Skin epidermis (tissue), 12 donors: Measurements from ENCODE around the gene SGO1.
"Not testable (repeated sequence)": the region's sequence is repeated elsewhere in the genome, so short reads cannot be mapped to it uniquely, and the experiment has no call there.

Source experiments
- H3K27ac ChIP-seq, 21 experiments: fragments of 200-600 bp; sonication (generic) in 11 of 21; one replicate each; pipeline ENCODE4 v1.5.0; 2020; ENCODE audit warnings: mild to moderate bottlenecking in 3 of 21, inconsistent platforms in 2 of 21, moderate library complexity in 2 of 21
- H3K4me3 ChIP-seq, 7 experiments: fragments of 200-600 bp; sonication (generic) in 2 of 7; one replicate each; pipeline ENCODE4 v1.5.0; 2020; ENCODE audit warnings: inconsistent platforms in 2 of 7, mild to moderate bottlenecking in 2 of 7, moderate library complexity in 1 of 7

Gene SGO1

DNA sequence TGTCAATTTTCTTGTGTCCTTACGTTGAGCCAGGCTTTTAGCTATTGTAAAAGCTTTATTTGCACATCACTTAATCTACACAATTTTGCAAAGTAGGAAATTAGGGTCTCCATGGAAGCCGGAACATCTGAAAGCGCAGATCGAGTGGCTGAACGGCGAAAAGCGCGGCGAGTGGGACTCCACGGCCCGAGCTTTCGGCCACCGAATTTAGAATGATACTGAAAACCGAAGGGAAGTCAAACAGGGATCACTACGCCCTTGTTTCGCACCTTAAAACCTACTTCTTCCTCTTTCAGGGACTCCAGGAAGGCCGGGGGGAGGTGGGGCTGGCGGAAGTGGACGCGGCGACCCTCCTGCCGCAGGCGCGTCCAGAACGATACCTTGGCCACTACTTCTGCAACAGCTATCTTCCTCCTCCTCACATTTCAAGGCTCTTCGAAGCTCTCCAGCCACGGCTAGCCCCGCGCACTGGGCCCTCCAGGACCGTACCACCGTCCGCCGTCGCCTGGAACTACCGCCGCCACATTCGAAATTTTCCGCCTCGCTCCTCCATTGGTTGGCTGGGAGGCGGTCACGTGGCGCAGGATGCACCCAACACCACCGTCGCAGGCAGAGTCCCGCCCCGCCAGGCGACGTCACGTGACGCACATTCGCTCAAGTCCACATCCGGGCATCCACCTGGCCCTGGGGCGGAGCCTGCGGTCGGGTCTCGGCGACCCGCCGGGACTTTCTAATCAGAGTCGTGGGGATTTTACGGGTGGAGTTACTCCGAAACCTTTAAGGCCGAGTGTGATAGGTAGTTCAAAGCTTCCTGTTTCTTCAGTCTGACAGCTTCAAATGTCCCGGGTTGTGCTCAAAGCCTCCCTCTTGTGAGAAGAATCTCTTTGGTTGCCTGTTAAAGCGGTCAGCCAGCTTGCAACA lies at the start of gene SGO1:
SGO1 (minus strand) TSS at position 528 of the 921 bp plus-strand sequence. CDS start 2,179 bp downstream, outside the sequence.
- H3K27ac ChIP-seq: peak within 1 kb of the TSS; percentile 62 to 96 (median 91)
- peak within 1 kb of the TSS; percentile 54 to 97 (median 77) for H3K4me3 ChIP-seq

DNA sequence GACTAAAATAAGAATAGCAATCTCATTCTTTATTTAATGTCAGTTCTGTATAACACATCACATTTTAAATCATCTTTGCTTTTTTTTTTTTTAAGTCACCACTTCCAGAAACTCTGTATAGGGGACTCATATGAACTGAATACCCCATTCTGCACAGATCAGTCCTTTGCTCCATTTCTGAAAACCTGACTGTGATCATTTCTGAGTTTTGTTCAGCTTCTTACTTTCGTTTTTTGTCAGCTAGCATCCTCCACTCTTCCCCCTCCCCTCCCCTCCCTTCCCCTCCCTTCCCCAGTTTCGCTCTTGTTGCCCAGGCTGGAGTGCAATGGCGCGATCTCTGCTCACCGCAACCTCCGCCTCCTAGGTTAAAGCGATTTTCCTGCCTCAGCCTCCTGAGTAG lies 49.8 kb upstream of the SGO1 start:
- Histone ChIP-seq H3K4me3 (no peak overlapping the region), H3K27ac (no peak overlapping the region)

DNA sequence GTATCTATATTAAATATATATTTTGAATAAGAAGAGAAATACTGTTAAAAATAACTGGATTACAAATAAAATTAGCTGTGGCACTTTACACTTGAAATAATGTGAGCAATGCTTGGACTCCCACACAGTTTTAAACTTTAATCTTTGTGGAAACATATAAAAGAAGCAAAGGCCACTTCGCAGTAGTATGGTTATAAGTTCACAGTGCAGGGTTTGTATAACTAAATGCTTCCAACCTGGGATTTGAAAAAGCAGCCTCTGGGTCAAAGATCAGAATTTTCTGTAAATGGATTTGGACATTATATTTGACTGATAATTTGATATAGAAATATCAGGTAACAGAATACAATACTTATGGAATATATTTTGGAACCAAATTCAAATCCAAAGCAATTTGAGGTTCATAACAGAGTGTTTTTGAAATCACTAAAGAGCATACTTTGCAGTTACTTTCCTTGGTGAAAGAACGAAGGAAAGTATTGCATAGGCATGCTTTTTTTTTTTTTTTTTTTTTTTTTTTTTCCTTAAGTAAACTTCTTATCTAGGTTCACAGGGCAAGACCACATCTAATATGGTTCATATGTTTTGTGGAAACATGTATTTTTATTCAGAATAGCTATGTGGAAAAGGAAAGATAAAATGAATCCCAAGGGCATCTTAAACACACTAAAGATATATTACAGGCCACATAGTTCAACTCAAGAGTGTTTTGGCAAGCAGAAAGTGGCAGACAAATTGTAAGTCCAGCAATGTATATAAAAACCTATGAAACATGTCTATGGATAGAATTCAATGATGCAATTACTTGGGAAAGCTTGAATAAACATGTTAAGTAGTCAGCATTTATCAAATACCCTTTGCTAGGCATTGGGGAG lies 47.1 kb upstream of the SGO1 start:
- Histone ChIP-seq H3K4me3 (no peak overlapping the region), H3K27ac (no peak overlapping the region)

DNA sequence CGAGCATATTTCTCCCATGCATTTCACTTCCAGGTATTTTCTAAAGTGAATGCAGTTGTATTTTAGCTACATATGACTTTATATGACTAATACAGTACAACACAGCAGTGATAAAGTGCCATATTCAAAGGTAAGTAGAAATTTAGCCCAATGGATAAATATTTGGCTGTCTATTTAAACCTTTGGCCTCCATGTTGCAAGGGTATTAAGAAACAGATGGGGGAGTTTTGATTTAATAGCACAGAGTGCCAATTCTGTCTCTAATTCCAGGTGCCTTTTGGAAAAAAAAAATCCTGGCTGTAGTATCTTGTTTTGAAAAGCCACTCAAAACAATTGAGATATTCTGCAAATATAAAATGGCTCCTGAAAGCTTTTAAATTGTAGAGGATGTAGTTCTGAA lies 44.9 kb upstream of the SGO1 start:
- Histone ChIP-seq H3K4me3 (no peak overlapping the region), H3K27ac (no peak overlapping the region)

DNA sequence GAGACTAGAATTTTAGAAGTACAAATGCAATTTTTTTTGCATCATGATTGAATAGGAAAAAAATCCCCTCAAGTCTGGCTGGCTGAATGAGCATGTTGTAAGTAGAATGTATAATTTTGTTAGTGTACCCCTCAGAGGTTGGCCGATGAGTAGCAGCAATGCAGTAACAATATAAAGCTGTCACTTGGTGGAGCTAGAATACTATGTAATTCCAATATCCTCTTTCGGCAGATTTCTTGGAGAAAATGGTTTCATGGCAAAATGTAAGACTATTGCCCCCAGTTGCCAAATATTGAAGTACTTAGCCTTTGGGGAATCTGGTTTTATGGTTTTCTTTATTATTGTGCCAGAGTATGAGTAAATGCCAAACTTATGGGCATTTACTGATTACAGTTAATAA lies 39.8 kb upstream of the SGO1 start:
- no peak overlapping the region for H3K27ac ChIP-seq
- no peak overlapping the region for H3K4me3 ChIP-seq

DNA sequence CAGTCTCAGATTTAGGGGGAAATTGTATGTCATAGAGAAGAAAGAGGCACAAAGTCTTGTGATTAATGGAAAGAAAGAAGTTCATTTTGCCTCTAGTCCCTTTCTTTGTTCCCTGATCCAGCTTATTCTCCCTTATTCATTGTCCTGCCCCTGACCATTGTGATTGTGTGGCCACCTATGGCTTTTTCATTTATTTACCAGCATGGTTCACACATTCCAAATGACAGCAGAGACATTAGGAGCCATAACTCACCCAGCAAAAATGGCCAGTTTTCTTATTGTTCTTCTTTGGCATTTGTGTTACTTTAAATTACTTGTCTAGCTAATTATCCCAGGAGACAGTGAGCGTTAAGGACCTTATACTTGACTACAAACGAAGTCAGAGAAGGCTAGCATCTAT lies 36.3 kb upstream of the SGO1 start:
- Histone ChIP-seq H3K4me3 (no peak overlapping the region), H3K27ac (no peak overlapping the region)

DNA sequence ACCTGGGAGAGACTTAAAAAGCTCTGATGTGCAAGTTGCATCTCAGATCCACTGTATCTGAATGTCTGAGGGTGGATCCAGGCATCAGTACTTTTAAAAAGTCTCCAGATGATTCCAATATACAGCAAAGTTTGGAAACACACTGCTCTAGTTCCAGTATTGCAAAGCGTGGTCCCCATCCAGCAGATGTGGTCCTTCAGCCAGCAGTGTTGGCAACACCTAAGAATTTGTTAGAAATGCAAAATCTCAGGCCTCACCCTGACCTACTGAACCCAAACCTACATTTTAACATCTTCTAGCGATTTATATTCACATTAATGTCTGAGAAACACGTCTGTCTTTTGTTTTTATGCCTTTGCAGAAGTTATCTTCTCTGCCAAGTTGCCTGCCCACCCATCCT lies 32.2 kb upstream of the SGO1 start:
- no peak overlapping the region for H3K4me3 ChIP-seq

DNA sequence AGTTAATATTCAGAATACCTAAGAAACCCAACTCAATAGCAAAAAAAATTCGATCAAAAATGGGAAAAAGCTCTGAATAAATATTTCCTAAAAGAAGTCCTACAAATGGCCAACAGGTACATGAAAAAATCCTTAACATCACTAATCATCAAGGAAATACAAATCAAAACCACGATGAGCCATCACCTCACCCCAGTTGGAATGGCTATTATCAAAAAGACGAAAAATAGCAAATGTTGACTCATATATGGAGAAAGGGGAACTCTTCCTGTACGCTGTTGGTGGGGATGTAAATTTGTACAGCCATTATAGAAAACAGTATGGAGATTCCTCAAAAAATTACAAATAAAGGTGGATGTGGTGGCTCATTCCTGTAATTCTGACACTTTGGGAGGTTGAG lies 29.6 kb upstream of the SGO1 start:
- Histone ChIP-seq H3K27ac (no peak overlapping the region), H3K4me3 (no peak overlapping the region)

More for the DNA sequence above, 32.2 kb upstream of the SGO1 start:
- no peak overlapping the region for H3K27ac ChIP-seq

DNA sequence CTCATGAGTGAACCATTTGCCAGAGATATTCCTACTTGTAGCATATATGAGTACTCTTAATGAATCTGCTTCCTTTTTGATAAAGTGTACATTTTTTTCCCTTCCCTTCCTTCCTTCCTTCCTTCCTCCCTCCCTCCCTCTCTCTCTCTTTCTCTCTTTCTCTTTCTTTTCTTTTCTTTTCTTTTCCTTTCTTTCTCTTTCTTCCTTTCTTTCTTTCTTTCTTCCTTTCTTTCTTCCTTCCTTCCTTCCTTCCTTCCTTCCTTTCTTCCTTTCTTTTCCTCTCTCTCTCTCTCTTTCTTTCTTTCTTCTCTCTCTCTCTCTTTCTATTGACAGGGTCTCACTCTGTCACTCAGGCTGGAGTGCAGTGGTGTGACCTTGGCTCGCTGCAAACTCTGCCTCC lies 27.5 kb upstream of the SGO1 start:
- not testable (repeated sequence) for H3K4me3 ChIP-seq, H3K27ac ChIP-seq

DNA sequence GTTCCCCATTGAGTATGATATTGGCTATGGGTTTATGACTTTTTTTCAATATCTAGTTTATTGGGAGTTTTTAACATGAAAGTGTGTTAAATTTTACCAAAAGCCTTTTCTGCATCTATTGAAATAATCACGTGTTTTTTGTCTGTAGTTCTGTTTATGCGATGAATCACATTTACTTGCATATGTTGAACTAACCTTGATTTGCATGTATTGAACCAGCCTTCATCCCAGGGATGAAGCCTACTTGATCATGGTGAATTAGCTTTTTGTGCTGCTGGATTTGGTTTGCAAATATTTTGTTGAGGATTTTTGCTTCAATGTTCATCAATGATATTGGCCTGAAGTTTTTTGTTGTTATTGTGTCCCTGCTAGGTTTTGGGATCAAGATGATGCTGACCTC lies 21.9 kb upstream of the SGO1 start:
- H3K4me3 ChIP-seq: not testable (repeated sequence)

DNA sequence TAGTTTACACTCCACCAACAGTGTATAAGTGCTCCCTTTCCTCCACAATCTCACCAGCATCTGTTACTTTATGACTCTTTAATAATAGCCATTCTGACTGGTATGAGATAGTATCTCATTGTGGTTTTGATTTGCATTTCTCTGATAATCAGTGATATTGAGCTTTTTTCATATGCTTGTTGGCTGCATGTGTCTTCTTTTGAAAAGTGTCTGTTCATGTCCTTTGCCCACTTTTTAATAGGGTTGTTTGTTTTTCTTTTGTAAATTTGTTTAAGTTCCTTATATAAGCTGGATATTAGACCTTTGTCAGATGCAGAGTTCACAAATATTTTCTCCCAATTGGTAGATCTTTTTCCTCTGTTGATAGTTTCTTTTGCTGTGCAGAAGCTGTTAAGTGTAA lies 19.9 kb upstream of the SGO1 start:
- H3K4me3 ChIP-seq, H3K27ac ChIP-seq: not testable (repeated sequence)

More for the DNA sequence above, 21.9 kb upstream of the SGO1 start:
- not testable (repeated sequence) for H3K27ac ChIP-seq

DNA sequence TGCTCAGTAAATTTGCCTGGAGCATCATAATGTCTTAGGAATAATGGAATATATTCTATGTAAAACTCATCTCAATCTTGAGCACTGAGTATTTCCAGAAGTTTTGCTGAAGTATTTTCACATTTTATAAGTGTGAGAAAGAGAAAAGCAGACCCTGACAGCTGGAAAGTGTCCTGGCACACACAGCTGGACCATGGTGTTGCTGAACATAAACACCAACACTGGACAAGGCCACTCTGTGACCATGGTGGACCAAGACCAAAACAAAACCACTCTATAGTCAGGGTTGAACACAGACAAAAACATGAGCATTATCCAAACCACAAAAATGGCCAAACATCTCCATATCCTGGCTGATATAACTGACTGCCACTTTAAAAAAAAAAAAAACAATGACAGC lies 15.1 kb upstream of the SGO1 start:
- Histone ChIP-seq H3K27ac (no peak overlapping the region), H3K4me3 (no peak overlapping the region)

DNA sequence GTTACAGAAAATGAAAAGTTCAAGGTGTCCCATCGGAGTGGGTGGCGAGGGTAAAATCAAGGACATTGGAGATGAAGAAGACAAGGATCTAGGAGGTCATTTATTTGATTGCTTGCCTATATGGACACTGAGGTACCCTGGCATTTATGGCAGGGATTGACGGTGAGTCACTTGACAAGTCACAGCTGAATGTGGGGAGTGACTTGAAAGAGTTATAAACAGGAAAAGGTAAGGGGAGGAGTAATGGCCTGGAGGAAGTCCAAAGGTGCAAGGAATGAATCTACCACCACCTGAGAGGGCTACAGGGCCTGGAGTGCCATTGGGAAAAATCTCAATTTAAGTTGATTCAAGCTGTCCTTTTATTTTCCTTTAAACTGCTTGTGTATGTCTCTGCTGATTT lies 11.8 kb upstream of the SGO1 start:
- Histone ChIP-seq H3K4me3 (no peak overlapping the region), H3K27ac (no peak overlapping the region)

DNA sequence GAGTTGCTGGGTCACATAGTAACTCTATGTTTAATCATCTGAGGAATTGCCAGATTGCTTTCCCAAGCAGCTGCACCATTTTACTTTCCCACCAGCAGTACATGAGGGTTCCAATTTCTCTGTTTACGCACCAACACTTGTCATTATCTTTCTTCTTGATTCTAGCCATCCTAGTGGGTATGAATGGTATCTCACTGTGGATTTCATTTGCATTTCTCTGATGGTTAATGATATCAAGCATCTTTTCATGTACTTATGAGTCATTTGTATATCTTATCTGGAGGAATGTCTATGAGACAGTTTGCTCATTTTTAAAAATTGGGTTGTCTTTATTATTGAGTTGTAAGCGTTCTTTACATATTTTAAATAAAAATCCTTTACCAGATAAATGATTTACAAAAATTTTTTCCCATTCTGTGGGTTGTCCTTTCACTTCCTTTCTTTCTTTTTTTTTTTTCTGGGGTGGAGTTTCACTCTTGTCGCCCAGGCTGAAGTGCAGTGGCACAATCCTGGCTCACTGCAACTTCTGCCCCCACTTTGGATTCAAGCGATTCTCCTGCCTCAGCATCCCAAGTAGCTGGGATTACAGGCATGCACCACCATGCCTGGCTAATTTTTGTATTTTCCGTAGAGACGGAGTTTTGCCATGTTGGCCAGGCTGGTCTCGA lies 8.9 kb upstream of the SGO1 start:
- Histone ChIP-seq H3K27ac (no peak overlapping the region), H3K4me3 (no peak overlapping the region)

DNA sequence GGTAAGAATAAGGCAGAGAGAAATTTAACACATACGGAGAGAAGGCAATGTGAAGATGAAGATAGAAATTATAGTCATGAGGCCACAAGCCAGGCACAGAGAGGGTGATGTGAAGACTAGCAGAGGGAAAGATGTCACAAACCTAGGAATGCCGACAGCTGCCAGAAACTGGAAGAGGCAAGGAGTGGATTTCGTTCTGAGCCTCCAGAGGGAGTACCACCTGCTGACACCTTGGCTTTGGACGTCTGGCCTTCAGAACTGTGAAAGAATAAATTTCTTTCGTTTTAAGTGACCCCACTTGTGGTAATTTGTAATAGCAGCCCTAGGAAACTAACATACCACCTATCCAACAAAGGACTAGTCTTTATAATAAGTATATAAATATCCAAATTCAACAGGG lies 5.0 kb upstream of the SGO1 start:
- H3K27ac ChIP-seq: no peak overlapping the region

DNA sequence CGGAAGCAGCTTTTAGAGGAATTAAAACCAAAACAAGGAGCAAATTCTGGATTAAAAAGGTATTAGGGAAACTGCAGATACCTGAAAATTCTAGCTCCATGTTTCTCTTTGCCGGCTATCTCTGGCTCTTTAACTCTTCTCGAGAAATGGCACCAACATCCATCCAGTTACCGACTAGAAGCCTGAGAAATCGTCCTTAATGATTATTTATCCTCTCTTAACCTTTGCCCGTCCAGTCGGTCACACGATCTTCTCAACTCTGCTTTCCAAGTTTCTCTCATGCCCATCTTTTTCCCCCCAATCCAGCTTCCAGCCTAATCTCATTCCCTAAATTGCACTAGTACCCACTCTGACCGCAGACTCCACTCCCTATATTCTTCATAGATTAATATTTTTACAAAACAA lies 596 bp upstream of the SGO1 start:
- H3K27ac ChIP-seq: peak overlapping the region; percentile 62 to 96 (median 91)
- H3K4me3 ChIP-seq: peak overlapping the region; percentile 54 to 97 (median 77)

More for the DNA sequence above, 5.0 kb upstream of the SGO1 start:
- H3K4me3 ChIP-seq: no peak overlapping the region

DNA sequence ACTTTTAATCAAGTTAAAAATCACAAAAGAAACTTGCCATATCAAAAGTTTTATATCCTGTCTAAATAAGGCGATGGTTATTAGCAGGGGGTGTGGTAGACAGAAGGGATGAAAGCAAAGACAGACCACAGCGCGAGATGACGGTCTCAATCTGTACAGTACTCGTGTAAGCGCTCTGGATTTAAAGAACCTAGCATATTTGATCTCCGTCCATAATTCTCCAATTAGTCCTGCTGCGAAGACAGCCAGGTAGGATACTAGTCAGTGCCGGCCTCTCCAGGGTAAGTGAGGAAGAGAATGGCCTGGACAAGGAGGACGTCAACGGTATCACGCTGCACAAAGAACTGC lies 701 bp downstream of the SGO1 start:
- Histone ChIP-seq H3K4me3 (peak overlapping the region; percentile 54 to 97 (median 77)), H3K27ac (peak overlapping the region in 11 of 21 experiments; percentile 10 to 95 (median 90))

DNA sequence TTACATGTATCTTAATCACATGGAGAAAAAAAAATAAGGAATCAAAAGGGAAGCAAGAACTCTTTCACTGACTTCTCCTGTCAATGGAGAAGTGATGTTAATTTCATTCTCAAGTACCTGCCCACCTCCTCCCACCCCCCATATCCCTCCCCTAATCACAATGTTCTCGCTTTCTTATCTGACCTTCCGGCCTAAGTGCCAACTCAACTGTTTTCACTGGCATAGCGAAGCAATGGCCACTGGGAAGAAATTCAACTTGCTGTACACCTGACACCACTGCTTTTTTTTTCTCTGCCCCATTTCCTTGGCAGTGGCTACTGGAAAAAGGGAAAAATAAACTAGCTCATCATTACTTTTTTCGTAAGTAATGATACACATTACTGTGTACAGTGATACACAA lies 3.8 kb downstream of the SGO1 start:
- Histone ChIP-seq H3K4me3 (no peak overlapping the region), H3K27ac (no peak overlapping the region)

DNA sequence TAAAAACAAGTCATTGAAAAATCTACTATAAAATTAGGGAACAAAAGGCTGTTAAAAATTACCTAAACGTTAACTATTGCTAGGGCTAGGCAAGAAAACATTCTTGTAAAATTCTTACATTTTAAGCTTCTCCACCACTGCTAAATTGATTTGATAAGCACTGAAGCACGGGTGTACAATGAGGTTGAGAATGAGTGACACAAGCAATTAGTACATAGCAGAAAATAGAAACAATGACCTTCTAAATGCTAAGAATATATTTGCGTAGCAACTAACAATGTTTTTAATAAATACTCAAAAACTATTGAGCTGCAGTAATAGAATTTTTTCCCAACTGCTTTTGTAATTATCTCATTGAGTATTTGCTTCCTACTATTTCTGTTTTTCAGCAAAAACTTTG lies 4.7 kb downstream of the SGO1 start:
- Histone ChIP-seq H3K27ac (no peak overlapping the region), H3K4me3 (no peak overlapping the region)

DNA sequence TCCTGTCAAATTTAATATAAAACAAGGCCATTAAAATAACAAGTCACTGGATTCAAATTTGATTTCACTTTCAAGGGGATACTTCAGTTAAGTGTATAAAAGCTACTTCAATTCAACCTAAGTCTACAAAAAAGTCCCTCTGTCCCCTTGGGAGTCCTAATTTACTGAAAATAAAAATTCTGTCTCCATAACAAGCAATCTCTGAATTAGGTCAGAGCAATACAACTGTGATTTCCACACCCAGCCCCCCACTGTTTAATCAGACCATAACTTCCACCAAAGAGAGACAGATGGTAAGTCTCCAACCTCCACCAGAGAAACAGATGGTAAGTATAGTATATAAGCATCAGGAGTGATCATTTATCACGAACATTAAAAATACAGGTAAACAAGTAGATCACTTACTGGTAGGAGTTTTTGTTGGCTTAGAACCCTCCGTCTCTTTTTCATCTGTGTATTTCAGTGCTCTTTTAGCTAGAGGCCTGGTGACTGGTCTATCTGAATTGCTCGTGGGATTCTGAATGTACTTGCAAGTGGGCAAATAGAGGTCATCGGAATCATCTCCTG lies 12.1 kb downstream of the SGO1 start:
- no peak overlapping the region for H3K4me3 ChIP-seq

More for the DNA sequence above, 12.1 kb downstream of the SGO1 start:
- no peak overlapping the region for H3K27ac ChIP-seq
